ENCODE data around the gene PPP4R3A. TPM values are rescaled to one million over a fixed set of nuclear protein-coding genes. Genes with fewer than 3 reads are reported as not detected.
"Not testable (repeated sequence)": the region's sequence is repeated elsewhere in the genome, so short reads cannot be mapped to it uniquely, and the experiment has no call there.

Gene PPP4R3A
- total and polyA plus RNA-seq, 2 donors (not counting 1 experiment from before 2014, with no cell fraction given) = 40.3 to 88.0 TPM

DNA sequence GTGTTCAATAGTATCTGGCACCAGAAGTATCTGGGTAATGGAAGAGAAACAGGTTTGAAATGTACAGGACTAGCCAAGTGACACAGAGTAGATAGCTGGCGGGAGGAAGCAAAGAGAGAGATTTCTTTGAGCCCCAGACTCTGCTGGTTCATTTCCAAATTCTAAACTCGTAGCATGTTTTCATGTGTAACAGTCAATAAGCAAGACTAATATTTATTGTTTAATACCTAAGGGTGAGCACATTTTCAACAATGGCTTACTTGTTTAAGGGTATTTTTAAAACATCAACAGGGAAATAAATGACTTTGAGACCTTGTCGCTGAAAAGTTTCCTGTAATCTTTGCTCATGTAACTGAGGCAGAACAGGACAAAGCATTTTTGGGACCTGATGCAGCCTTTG lies 80.7 kb downstream of the PPP4R3A start:
- Histone ChIP-seq H3K36me3 (ENCODE audit: control insufficient read depth, insufficient read depth, low read length) (no peaks in the 10 kb centered on the region), H3K4me1 (ENCODE audit: control insufficient read depth, extremely low read depth, insufficient read depth, low read length) (no peaks in the 10 kb centered on the region), H3K4me3 (replicated peaks in 1 of 4; ENCODE audit: control extremely low read depth in 1 of 4, insufficient read depth in 1 of 4, low read depth in 3 of 4, low read length in 4 of 4) (no peak overlapping the region), H3K4me2 (ENCODE audit: extremely low read depth, insufficient read depth, low read length) (no peak overlapping the region), H3K9ac (ENCODE audit: insufficient read depth, low read length) (no peak overlapping the region), H3K27ac (ENCODE audit: insufficient read depth, low read length) (no peak overlapping the region), H3K79me2 (ENCODE audit: control insufficient read depth, insufficient read depth, low read length) (no peaks in the 10 kb centered on the region), H3K27me3 (ENCODE audit: control insufficient read depth, insufficient read depth, low read length) (peaks cover 2% of the 10 kb centered on the region), H4K20me1 (ENCODE audit: control insufficient read depth, extremely low read depth, insufficient read depth, low read length) (no peaks in the 10 kb centered on the region), H2AFZ (ENCODE audit: low read length) (no peak overlapping the region), H3K9me3 (ENCODE audit: control insufficient read depth, insufficient read depth, low read depth, low read length) (no peaks in the 10 kb centered on the region)
- no peak for DNase-seq (ENCODE audit: low read depth in 2 of 2)
- TF ChIP-seq, protein P1, sequence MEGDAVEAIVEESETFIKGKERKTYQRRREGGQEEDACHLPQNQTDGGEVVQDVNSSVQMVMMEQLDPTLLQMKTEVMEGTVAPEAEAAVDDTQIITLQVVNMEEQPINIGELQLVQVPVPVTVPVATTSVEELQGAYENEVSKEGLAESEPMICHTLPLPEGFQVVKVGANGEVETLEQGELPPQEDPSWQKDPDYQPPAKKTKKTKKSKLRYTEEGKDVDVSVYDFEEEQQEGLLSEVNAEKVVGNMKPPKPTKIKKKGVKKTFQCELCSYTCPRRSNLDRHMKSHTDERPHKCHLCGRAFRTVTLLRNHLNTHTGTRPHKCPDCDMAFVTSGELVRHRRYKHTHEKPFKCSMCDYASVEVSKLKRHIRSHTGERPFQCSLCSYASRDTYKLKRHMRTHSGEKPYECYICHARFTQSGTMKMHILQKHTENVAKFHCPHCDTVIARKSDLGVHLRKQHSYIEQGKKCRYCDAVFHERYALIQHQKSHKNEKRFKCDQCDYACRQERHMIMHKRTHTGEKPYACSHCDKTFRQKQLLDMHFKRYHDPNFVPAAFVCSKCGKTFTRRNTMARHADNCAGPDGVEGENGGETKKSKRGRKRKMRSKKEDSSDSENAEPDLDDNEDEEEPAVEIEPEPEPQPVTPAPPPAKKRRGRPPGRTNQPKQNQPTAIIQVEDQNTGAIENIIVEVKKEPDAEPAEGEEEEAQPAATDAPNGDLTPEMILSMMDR (conservative IDR thresholded peaks at IDR 0.05 in 1 of 2, IDR thresholded peaks at IDR 0.05 in 1 of 2; ENCODE audit: low read depth in 1 of 2, low read length in 2 of 2) = no peak
- no peak for TF ChIP-seq EZH2 (IDR thresholded peaks at IDR 0.05; ENCODE audit: low read length, missing control alignments)

DNA sequence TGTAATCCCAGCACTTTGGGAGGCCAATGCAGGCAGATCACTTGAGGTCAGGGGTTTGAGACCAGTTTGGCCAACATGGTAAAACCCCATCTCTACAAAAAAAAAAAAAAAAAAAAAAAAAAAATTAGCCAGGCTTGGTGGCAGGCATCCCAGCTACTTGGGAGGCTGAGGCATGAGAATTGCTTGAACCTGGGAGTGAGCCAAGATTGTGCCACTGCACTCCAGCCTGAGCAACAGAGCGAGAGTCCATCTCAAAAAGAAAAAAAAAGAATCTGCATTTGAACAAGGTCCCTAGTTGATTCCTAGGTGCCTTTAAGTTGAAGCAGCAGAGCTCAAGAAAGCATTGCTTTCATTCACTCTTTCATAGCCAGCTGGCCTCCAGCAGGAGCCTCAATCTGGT lies 81.2 kb downstream of the PPP4R3A start:
- not testable (repeated sequence) for H3K4me2 ChIP-seq (ENCODE audit: extremely low read depth, insufficient read depth, low read length); H3K4me1 ChIP-seq (ENCODE audit: control insufficient read depth, extremely low read depth, insufficient read depth, low read length); H3K79me2 ChIP-seq (ENCODE audit: control insufficient read depth, insufficient read depth, low read length); H3K27ac ChIP-seq (ENCODE audit: insufficient read depth, low read length); H4K20me1 ChIP-seq (ENCODE audit: control insufficient read depth, extremely low read depth, insufficient read depth, low read length); H3K9ac ChIP-seq (ENCODE audit: insufficient read depth, low read length); H3K4me3 ChIP-seq (replicated peaks in 1 of 4; ENCODE audit: control extremely low read depth in 1 of 4, insufficient read depth in 1 of 4, low read depth in 3 of 4, low read length in 4 of 4); H2AFZ ChIP-seq (ENCODE audit: low read length); H3K36me3 ChIP-seq (ENCODE audit: control insufficient read depth, insufficient read depth, low read length); DNase-seq (ENCODE audit: low read depth in 2 of 2); H3K9me3 ChIP-seq (ENCODE audit: control insufficient read depth, insufficient read depth, low read depth, low read length); H3K27me3 ChIP-seq (ENCODE audit: control insufficient read depth, insufficient read depth, low read length)

DNA sequence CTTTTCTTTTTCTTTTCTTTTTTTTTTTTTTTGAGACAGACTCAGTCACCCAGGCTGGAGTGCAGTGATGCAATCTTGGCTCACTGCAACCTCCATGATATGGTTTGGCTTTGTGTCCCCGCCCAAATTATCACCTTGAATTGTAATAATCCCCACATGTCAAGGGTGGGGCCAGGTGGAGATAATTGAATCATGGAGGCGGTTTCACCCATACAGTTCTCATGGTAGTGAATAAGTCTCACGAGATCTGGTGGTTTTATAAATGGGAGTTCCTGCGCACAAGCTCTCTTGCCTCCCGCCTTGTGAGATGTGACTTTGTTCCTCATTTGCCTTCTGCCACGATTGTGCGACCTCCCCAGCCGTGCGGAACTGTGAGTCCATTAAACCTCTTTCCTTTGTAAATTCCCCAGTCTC lies 84.6 kb downstream of the PPP4R3A start:
- H3K4me2 ChIP-seq (ENCODE audit: extremely low read depth, insufficient read depth, low read length); H3K4me1 ChIP-seq (ENCODE audit: control insufficient read depth, extremely low read depth, insufficient read depth, low read length); H3K36me3 ChIP-seq (ENCODE audit: control insufficient read depth, insufficient read depth, low read length); H2AFZ ChIP-seq (ENCODE audit: low read length); H3K27ac ChIP-seq (ENCODE audit: insufficient read depth, low read length); H3K27me3 ChIP-seq (ENCODE audit: control insufficient read depth, insufficient read depth, low read length); H3K4me3 ChIP-seq (replicated peaks in 1 of 4; ENCODE audit: control extremely low read depth in 1 of 4, insufficient read depth in 1 of 4, low read depth in 3 of 4, low read length in 4 of 4); DNase-seq (ENCODE audit: low read depth in 2 of 2); H3K9me3 ChIP-seq (ENCODE audit: control insufficient read depth, insufficient read depth, low read depth, low read length); H4K20me1 ChIP-seq (ENCODE audit: control insufficient read depth, extremely low read depth, insufficient read depth, low read length); H3K79me2 ChIP-seq (ENCODE audit: control insufficient read depth, insufficient read depth, low read length); H3K9ac ChIP-seq (ENCODE audit: insufficient read depth, low read length): not testable (repeated sequence)

DNA sequence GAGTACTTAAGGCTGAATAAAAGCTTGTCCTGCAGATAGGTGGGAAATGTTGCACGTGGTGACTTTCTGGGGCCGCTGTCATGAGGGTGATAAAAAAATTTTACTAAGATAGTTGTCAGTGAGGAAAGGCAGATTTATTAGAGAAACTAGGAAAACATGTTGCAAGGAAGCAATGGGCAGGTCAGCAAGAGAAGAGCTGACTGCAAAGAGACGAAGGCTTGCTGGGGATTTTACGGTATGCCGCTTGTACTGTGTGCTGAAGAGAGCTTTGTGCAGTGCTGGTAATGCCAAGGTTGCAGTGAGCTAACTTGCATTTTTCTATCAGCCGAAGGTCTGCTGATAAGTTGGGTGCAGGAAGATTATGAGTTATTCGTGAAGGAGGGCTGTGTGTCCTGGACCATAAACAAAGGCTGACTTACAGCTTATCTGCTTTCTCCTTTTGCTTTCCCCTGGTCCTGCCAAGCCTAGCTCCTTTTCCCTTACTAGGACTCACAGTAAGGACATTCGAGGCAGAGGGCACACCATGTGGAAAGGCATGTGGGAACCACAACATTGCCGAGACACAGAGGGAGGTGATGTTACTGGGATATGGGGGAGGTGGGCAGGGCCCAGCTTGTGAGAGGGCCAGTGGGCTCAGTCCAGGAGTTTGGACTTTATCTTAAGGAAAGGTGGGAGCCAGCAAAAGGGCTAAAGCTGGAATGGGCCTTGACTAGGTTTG lies 85.1 kb downstream of the PPP4R3A start:
- Histone ChIP-seq H3K4me1 (ENCODE audit: control insufficient read depth, extremely low read depth, insufficient read depth, low read length) (no peaks in the 10 kb centered on the region), H4K20me1 (ENCODE audit: control insufficient read depth, extremely low read depth, insufficient read depth, low read length) (no peaks in the 10 kb centered on the region), H3K4me3 (replicated peaks in 1 of 4; ENCODE audit: control extremely low read depth in 1 of 4, insufficient read depth in 1 of 4, low read depth in 3 of 4, low read length in 4 of 4) (no peak overlapping the region), H3K9me3 (ENCODE audit: control insufficient read depth, insufficient read depth, low read depth, low read length) (no peaks in the 10 kb centered on the region), H3K27me3 (ENCODE audit: control insufficient read depth, insufficient read depth, low read length) (peaks cover 3% of the 10 kb centered on the region), H3K9ac (ENCODE audit: insufficient read depth, low read length) (no peak overlapping the region), H3K79me2 (ENCODE audit: control insufficient read depth, insufficient read depth, low read length) (no peaks in the 10 kb centered on the region), H3K36me3 (ENCODE audit: control insufficient read depth, insufficient read depth, low read length) (no peaks in the 10 kb centered on the region), H2AFZ (ENCODE audit: low read length) (no peak overlapping the region), H3K27ac (ENCODE audit: insufficient read depth, low read length) (no peak overlapping the region), H3K4me2 (ENCODE audit: extremely low read depth, insufficient read depth, low read length) (no peak overlapping the region)
- DNase-seq (ENCODE audit: low read depth in 2 of 2) = no peak
- TF ChIP-seq EZH2 (IDR thresholded peaks at IDR 0.05; ENCODE audit: low read length, missing control alignments) = no peak
- TF ChIP-seq, protein P1 (conservative IDR thresholded peaks at IDR 0.05 in 1 of 2, IDR thresholded peaks at IDR 0.05 in 1 of 2; ENCODE audit: low read depth in 1 of 2, low read length in 2 of 2) = no peak
